ENCODE measurements around the gene PLCG2. TPM values are rescaled to one million over a fixed set of nuclear protein-coding genes. Genes with fewer than 3 reads are reported as not detected.

PLCG2 gene
- total RNA-seq, 2 experiments from 2014 or later: 13.5 to 15.2 TPM

DNA sequence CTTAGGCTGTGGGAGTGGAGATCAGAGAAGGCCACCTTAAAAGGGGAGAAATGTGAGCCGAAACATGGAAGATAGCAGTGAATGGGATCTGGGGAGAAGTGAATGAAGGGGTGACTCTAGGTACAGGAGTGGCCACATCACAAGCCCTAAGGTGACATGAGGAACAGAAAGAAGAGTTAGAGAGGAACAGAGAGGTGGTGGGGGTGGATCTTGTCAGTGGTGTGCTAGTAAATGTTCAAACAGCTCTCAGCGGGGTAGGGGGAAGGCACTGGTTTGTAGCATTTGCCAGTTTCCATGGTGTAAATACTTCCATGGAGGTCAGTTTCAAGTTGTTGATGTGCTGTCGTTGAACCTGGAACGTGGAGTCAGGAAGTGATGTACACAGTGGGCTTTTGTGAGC, 141.4 kb downstream of the PLCG2 start:
- peaks cover 2% of the 10 kb centered on the region for H3K27me3 Mint-ChIP-seq
- POLR2A ChIA-PET: no interaction called here
- no peak overlapping the region for H3K4me3 Mint-ChIP-seq
- ATAC-seq (ENCODE audit: low read depth): no peak
- H3K4me1 Mint-ChIP-seq: no peaks in the 10 kb centered on the region
- H3K9me3 Mint-ChIP-seq: no peaks in the 10 kb centered on the region
- no peaks in the 10 kb centered on the region for H3K36me3 Mint-ChIP-seq
- H3K27ac Mint-ChIP-seq: no peak overlapping the region
- DNase-seq: no peak

DNA sequence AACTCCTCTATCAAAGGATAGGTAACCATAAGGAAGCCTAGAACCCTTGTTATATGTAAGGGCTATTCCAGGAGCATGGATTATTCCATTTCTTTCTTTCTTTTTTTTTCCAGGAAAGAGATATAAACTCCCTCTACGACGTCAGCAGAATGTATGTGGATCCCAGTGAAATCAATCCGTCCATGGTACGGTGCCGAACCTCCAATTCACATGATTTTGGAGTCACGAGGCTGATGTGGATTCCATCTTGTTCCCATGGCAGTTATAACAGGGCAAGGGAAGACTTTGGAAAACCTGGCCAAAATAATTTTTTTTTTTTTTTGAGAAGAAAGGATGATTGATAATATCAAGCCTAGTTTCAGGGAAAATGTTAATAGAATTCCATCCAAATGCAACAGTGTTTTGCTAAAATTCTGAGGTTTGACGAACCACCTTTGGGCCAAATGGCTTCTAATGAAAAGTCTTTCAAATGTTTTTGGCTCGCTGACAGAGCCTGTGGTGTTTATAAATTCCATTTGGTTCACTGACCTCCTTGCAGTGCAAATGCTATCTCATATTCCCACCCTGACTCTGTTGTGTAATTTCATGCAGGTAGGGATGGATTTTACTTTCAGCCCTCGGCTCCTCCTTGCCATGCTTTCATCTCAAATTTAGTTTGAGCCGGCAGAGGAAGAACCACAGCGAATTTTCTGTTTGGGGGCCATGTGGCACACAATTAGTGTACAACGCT, 142.2 kb downstream of the PLCG2 start:
- POLR2A ChIA-PET: no interaction called here
- ATAC-seq (ENCODE audit: low read depth) (no peak), DNase-seq (no peak)
- Mint-ChIP-seq H3K27me3 (peaks cover 2% of the 10 kb centered on the region), H3K4me1 (no peaks in the 10 kb centered on the region), H3K4me3 (no peak overlapping the region), H3K27ac (no peak overlapping the region), H3K36me3 (no peaks in the 10 kb centered on the region), H3K9me3 (no peaks in the 10 kb centered on the region)

DNA sequence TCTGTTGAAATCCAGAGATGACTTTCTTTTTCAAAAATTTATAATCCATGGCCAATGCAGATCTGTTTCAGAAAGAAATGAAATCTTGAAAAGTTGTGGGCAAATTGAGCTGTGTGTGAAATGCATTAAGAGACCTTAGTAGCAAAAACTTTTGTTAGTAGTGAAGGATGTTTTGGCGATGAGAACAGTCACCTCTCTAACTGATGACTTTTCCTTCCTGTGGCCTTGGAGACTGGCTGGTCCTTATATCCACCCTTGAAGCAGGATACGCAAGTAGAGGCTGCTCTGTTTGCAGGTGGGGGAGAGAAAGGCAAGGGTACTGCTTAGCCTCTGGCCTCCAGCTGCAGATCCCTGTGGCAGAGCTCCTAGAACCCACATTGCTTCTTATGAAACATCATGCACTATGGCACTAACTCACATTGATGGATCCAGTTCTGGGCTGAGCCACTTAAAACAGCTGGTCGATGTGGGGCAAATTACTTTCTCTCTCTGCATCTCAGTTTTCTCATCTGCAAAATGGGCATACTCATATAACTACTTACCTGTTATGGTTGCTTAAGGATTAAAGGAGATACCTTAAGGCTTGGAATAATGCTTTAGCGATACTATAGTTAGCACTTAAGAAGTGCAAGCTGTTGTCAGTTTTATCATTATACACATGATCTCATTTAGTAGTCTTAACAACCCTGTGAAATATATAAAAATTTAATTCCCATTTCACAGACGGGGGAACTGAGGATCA, 142.9 kb downstream of the PLCG2 start:
- no peaks in the 10 kb centered on the region for H3K9me3 Mint-ChIP-seq
- H3K36me3 Mint-ChIP-seq: no peaks in the 10 kb centered on the region
- POLR2A ChIA-PET: interaction anchor here (0.6 kb wide), 1 partner anchor 67 kb away, joined by 3 read pairs; no protein-coding TSS in a partner anchor
- ATAC-seq (ENCODE audit: low read depth) (no peak), DNase-seq (no peak)
- no peak overlapping the region for H3K4me3 Mint-ChIP-seq
- H3K4me1 Mint-ChIP-seq: no peaks in the 10 kb centered on the region
- H3K27me3 Mint-ChIP-seq: peaks cover 2% of the 10 kb centered on the region
- no peak overlapping the region for H3K27ac Mint-ChIP-seq

DNA sequence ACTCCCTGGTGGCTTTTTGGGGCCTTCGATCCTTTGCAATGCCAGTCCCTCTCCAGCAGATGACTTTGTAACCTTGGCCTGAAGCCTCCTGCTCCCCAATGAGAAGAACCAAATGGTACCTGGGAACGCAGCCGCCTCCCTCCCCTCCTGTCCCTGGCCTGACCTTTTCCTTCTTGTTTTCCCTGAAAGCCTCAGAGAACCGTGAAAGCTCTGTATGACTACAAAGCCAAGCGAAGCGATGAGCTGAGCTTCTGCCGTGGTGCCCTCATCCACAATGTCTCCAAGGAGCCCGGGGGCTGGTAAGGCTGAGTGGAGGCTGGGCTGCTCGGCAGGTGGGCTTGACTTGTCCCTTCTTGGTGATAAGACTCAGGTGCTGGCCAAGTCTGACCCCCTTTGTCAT, 144.2 kb downstream of the PLCG2 start:
- Mint-ChIP-seq H3K4me3 (no peak overlapping the region), H3K27me3 (no peaks in the 10 kb centered on the region), H3K27ac (no peak overlapping the region), H3K4me1 (no peaks in the 10 kb centered on the region), H3K36me3 (no peaks in the 10 kb centered on the region), H3K9me3 (no peaks in the 10 kb centered on the region)
- POLR2A ChIA-PET: no interaction called here
- DNase-seq (no peak), ATAC-seq (ENCODE audit: low read depth) (no peak)

DNA sequence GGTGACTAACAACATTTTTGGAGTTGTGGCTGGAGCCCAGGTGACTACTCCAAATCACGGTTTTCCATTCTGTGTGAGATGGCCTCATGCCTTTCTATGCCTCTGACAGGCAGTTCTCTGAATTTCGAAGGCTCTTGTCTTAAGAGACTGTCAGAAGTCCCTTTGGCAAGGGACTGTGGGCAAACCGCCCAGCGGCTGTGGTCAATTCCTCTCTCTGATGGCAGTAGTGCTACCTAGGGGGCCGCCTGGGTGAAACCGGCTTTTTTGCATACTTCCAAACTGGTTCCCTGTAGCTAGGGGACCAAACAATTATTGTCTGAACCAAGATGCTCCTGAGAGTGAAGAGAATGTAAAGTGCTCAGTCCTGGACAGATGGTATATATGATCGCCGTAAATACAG, 145.9 kb downstream of the PLCG2 start:
- Mint-ChIP-seq H3K27ac (no peak overlapping the region), H3K27me3 (no peaks in the 10 kb centered on the region), H3K4me3 (no peak overlapping the region), H3K4me1 (peaks cover 8% of the 10 kb centered on the region), H3K9me3 (no peaks in the 10 kb centered on the region), H3K36me3 (no peaks in the 10 kb centered on the region)
- no peak for ATAC-seq (ENCODE audit: low read depth)
- no peak for DNase-seq
- POLR2A ChIA-PET: no interaction called here

DNA sequence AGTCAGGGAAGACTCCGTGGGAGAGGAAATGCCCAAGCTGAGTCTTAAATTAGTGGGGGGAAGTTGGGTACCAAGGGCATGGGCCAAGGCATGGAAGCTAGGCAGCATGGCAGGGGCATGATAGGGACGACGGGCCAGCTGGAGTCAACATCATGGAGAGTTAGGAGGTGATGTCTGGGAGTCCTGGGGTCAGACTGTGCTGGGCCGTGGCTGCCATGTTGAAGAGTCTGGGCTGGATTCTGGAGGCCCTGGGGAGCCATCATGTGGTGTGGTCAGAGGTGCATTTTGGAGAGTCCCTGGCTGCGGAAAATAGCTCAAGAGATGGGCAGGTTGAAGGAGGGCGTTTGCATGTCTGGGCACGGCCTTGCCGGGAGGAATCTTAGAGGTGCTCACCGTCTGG, 146.9 kb downstream of the PLCG2 start:
- DNase-seq (no peak), ATAC-seq (ENCODE audit: low read depth) (no peak)
- POLR2A ChIA-PET: no interaction called here
- H3K4me3 Mint-ChIP-seq: no peak overlapping the region
- H3K36me3 Mint-ChIP-seq: no peaks in the 10 kb centered on the region
- H3K27ac Mint-ChIP-seq: peak overlapping the region; percentile 46
- H3K27me3 Mint-ChIP-seq: no peaks in the 10 kb centered on the region
- no peaks in the 10 kb centered on the region for H3K9me3 Mint-ChIP-seq
- H3K4me1 Mint-ChIP-seq: peaks cover 8% of the 10 kb centered on the region

DNA sequence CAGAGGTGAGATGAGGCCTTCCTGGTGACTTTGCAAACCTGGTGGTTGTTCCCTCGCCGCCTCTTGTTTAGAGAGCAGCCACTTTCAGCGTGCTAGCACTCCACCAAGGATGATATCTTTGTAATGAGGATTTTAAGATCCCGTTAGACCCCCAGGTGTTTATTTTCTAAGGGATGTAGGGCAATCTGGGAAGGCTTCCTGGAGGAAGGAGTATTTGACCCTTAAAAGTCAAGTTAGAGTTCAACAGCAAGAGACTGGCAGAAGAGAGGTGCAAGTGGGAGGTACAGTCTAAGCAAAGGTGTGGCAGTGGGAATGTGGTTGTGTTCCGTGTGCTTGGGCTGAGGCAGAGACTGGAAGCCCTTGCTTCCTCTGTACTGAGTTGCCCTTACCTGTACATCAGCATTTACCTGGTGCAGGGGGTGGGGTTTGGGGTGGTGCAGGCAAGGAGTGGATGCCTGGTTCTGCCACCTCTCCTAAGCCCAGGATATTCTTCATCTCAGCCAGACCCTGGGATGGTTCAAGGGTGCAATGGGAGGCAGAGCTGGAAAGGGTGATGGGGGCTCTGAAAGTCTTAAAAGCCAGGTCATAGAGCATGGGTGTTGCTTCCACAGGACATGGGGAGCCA, 148.6 kb downstream of the PLCG2 start:
- no peak overlapping the region for H3K27ac Mint-ChIP-seq
- no peak for DNase-seq
- H3K4me3 Mint-ChIP-seq: no peak overlapping the region
- no peaks in the 10 kb centered on the region for H3K27me3 Mint-ChIP-seq
- peaks cover 8% of the 10 kb centered on the region for H3K4me1 Mint-ChIP-seq
- POLR2A ChIA-PET: no interaction called here
- H3K36me3 Mint-ChIP-seq: no peaks in the 10 kb centered on the region
- no peaks in the 10 kb centered on the region for H3K9me3 Mint-ChIP-seq
- no peak for ATAC-seq (ENCODE audit: low read depth)

DNA sequence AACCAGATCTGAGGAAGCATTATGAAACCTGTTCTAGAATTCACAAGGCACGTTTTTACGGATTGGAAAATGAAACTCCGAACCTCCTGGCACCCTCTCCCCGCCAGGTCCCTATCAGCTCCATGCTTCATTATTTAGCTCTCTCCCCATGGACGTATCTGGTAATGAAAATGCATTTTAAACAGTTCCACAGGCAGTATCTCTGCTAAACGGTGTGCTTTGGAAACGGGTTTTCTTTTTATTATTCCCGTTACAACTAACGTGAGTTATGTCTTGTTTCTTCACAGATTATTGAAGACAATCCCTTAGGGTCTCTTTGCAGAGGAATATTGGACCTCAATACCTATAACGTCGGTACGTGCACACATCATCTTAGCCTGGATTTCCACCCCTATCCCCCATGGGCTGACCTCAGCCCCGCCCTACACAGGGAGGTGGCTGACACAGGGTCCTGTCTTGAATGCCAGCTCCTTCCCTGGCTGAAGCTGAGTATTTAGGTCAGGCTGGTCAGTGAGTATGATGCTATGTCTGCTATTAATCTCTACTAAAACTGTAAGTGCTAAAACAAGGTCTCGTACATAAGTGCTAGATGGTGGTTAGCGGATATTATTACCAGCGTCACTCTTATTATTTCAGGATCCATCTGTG, 149.3 kb downstream of the PLCG2 start:
- Mint-ChIP-seq H3K27ac (no peak overlapping the region), H3K4me1 (peaks cover 8% of the 10 kb centered on the region), H3K9me3 (no peaks in the 10 kb centered on the region), H3K4me3 (no peak overlapping the region), H3K36me3 (no peaks in the 10 kb centered on the region), H3K27me3 (no peaks in the 10 kb centered on the region)
- ATAC-seq (ENCODE audit: low read depth) (no peak), DNase-seq (no peak)
- POLR2A ChIA-PET: no interaction called here

DNA sequence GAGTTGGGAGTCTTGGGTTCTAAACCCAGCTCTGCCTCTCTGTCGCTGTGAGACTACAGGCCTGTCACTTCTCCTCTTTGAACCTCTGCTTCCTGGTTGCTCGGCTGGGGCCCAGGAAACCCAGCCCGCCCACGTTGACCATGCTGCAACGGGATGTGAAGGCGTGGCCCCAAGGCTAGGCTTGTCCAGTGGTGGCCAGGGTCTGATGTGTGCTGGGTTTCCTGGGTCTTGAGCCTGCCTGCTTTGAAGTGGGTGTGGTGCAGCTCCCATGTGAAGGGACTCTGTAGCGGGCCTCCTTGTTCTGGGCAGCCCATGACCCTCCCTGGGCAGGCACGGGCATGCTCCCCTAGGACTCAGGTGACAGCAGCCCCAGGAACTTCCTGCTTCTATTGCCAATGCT, 149.9 kb downstream of the PLCG2 start:
- no peaks in the 10 kb centered on the region for H3K9me3 Mint-ChIP-seq
- H3K27me3 Mint-ChIP-seq: no peaks in the 10 kb centered on the region
- ATAC-seq (ENCODE audit: low read depth) (peak; percentile 55), DNase-seq (no peak)
- POLR2A ChIA-PET: no interaction called here
- no peak overlapping the region for H3K4me3 Mint-ChIP-seq
- no peaks in the 10 kb centered on the region for H3K36me3 Mint-ChIP-seq
- H3K27ac Mint-ChIP-seq: no peak overlapping the region
- H3K4me1 Mint-ChIP-seq: peaks cover 8% of the 10 kb centered on the region

DNA sequence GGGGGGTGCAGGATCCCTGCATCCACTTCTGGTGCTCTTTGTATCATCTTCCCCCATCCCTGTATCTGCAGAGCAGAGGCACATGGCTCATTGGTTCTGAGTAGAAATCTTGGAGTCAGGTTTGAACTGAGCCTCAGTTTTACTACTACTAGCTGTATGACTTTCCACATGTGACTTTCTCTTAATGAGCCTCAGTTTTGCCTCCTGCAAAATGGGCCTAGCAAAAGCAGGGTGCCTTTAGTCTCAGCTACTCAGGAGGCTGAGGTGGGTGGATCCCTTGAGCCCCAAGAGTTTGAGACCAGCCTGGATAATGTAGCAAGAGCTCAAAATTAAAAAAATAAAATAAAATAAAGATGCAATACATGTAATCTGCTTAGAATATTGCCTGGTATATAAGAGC, 150.8 kb downstream of the PLCG2 start:
- H3K36me3 Mint-ChIP-seq: no peaks in the 10 kb centered on the region
- H3K4me3 Mint-ChIP-seq: no peak overlapping the region
- POLR2A ChIA-PET: no interaction called here
- H3K27ac Mint-ChIP-seq: no peak overlapping the region
- DNase-seq: no peak
- ATAC-seq (ENCODE audit: low read depth): no peak
- H3K9me3 Mint-ChIP-seq: no peaks in the 10 kb centered on the region
- peaks cover 8% of the 10 kb centered on the region for H3K4me1 Mint-ChIP-seq
- no peaks in the 10 kb centered on the region for H3K27me3 Mint-ChIP-seq

DNA sequence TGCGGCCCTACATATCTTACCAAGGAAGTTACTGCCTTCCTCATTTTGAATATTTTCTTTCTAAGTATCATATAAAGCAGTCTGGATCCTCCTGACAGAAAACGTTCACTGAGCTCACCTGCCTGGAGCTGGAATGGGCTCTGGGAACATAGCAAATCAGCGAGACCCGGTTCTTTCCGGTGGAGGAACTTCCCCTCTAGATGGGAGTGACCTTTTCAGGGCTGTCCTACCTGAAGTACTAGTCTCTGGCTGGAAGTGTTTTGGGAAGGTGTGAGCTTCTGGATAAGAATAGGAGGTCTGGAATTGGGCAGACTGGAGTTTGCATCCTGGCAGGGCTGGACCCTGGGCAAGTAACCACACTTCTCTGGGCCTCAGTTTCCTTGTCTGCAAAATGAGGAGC, 152.8 kb downstream of the PLCG2 start:
- ATAC-seq (ENCODE audit: low read depth) (no peak), DNase-seq (no peak)
- POLR2A ChIA-PET: no interaction called here
- H3K27ac Mint-ChIP-seq: no peak overlapping the region
- no peaks in the 10 kb centered on the region for H3K9me3 Mint-ChIP-seq
- H3K4me1 Mint-ChIP-seq: peaks cover 8% of the 10 kb centered on the region
- no peak overlapping the region for H3K4me3 Mint-ChIP-seq
- H3K27me3 Mint-ChIP-seq: no peaks in the 10 kb centered on the region
- H3K36me3 Mint-ChIP-seq: no peaks in the 10 kb centered on the region

DNA sequence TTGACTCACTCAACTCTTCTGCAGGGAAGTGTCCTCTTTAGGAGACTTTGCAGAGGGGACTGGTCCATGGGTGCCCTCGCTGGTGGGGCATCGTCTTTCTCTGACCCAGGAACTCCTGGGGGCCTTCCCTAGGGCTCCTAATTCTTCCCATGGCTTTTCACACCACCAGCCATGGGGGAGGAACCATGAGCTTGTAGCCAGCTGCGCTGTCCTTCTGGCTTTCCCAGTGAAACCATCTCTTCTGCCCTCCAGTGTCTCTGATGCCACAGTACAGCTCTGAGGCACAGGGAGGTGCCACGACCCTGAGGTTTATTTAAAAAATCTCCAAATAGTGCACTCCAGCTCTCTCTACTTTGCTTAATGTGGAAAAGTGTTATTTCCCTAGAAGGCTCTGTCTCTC, 153.6 kb downstream of the PLCG2 start:
- no peaks in the 10 kb centered on the region for H3K36me3 Mint-ChIP-seq
- POLR2A ChIA-PET: no interaction called here
- no peaks in the 10 kb centered on the region for H3K9me3 Mint-ChIP-seq
- DNase-seq (no peak), ATAC-seq (ENCODE audit: low read depth) (no peak)
- H3K27me3 Mint-ChIP-seq: no peaks in the 10 kb centered on the region
- peaks cover 8% of the 10 kb centered on the region for H3K4me1 Mint-ChIP-seq
- H3K27ac Mint-ChIP-seq: no peak overlapping the region
- H3K4me3 Mint-ChIP-seq: no peak overlapping the region

DNA sequence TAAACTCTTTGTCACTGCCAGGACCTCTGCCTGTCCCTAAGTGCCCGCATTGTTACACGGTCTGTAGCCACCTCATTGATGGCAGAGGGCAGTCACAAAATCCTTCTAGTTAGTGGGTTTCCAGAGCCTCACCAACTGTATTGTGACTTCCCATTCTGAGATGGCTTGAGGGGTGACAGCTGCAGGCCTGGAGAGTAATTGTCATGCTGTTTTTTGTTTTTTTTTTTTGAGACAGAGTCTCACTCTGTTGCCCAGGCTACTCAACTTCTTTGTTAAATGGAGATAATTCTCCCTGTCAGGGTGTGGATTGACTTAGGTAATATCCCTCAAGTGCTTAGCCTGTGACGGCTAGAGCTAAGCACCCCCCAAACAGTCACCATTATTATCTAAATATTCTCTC, 154.3 kb downstream of the PLCG2 start:
- Mint-ChIP-seq H3K9me3 (no peaks in the 10 kb centered on the region), H3K4me3 (no peak overlapping the region), H3K4me1 (peaks cover 8% of the 10 kb centered on the region), H3K27ac (no peak overlapping the region), H3K27me3 (no peaks in the 10 kb centered on the region), H3K36me3 (no peaks in the 10 kb centered on the region)
- no peak for ATAC-seq (ENCODE audit: low read depth)
- POLR2A ChIA-PET: no interaction called here
- DNase-seq: no peak

All from activated naive CD8-positive, alpha-beta T cell treated with anti-CD3 and anti-CD28 coated beads, Interleukin-2, amount 10 ng/mL, durations not matched to agents 7 days and 5 days (primary cell).